Measurements from ENCODE around the gene VEGFA.

- TF ChIP-seq, protein P1, sequence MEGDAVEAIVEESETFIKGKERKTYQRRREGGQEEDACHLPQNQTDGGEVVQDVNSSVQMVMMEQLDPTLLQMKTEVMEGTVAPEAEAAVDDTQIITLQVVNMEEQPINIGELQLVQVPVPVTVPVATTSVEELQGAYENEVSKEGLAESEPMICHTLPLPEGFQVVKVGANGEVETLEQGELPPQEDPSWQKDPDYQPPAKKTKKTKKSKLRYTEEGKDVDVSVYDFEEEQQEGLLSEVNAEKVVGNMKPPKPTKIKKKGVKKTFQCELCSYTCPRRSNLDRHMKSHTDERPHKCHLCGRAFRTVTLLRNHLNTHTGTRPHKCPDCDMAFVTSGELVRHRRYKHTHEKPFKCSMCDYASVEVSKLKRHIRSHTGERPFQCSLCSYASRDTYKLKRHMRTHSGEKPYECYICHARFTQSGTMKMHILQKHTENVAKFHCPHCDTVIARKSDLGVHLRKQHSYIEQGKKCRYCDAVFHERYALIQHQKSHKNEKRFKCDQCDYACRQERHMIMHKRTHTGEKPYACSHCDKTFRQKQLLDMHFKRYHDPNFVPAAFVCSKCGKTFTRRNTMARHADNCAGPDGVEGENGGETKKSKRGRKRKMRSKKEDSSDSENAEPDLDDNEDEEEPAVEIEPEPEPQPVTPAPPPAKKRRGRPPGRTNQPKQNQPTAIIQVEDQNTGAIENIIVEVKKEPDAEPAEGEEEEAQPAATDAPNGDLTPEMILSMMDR (IDR thresholded peaks at IDR 0.05): no peak
- TF ChIP-seq POLR2A (IDR thresholded peaks at IDR 0.05): no peak
Observed at GRCh38 chr6:43753570-43754183, 16.3 kb upstream of the VEGFA start.

Measured in esophagus squamous epithelium (tissue), 4 donors.